ENCODE results near the gene KCNIP4. TPM values are rescaled to one million over a fixed set of nuclear protein-coding genes. Genes with fewer than 3 reads are reported as not detected.

KCNIP4 gene
- total RNA-seq, 1 donor from 2014 or later: 0.59 TPM

- Histone ChIP-seq H3K27ac (ENCODE audit: low read depth, low read length) (no peak overlapping the region), H3K79me2 (ENCODE audit: insufficient read depth, low read length) (no peaks in the 10 kb centered on the region), H3K9ac (ENCODE audit: low read length) (no peak overlapping the region), H3K4me2 (ENCODE audit: low read length) (no peak overlapping the region), H3K27me3 (ENCODE audit: insufficient read depth, low read length) (peaks cover 6% of the 10 kb centered on the region), H3K4me1 (ENCODE audit: insufficient read depth, low read length) (peaks cover 12% of the 10 kb centered on the region), H2AFZ (ENCODE audit: low read depth, low read length) (no peak overlapping the region), H3K4me3 (ENCODE audit: insufficient read depth, low read depth, low read length) (no peak overlapping the region), H3K9me3 (ENCODE audit: insufficient read depth, low read depth, low read length) (no peaks in the 10 kb centered on the region), H3K36me3 (ENCODE audit: insufficient read depth, low read length) (no peaks in the 10 kb centered on the region), H4K20me1 (ENCODE audit: insufficient read depth, low read length) (no peaks in the 10 kb centered on the region)
- peak overlapping the region; percentile 58 for H3K27ac Mint-ChIP-seq (ENCODE audit: unreplicated experiment)
- DNase-seq (ENCODE audit: low read depth) (no peak), FAIRE-seq (no peak)
- no peaks in the 10 kb centered on the region for H3K36me3 Mint-ChIP-seq (ENCODE audit: low read depth, unreplicated experiment)
- peaks cover 49% of the 10 kb centered on the region for H3K4me1 Mint-ChIP-seq (ENCODE audit: low read depth, unreplicated experiment)
- TF ChIP-seq EZH2 (IDR thresholded peaks at IDR 0.05; ENCODE audit: insufficient read depth, low read length) (no peak), CTCF (IDR thresholded peaks at IDR 0.05; ENCODE audit: insufficient read depth, low read depth, low read length) (no peak)
- H3K4me3 Mint-ChIP-seq (ENCODE audit: unreplicated experiment): no peak overlapping the region
- H3K27me3 Mint-ChIP-seq (ENCODE audit: low read depth, unreplicated experiment): no peaks in the 10 kb centered on the region
- H3K9me3 Mint-ChIP-seq (ENCODE audit: unreplicated experiment): peaks cover 6% of the 10 kb centered on the region
These were observed 493.7 kb downstream of the KCNIP4 start for GRCh38 chr4:21454831-21455230.

- Mint-ChIP-seq H3K4me3 (ENCODE audit: unreplicated experiment) (no peak overlapping the region), H3K27me3 (ENCODE audit: low read depth, unreplicated experiment) (no peaks in the 10 kb centered on the region), H3K9me3 (ENCODE audit: unreplicated experiment) (peaks cover 6% of the 10 kb centered on the region), H3K36me3 (ENCODE audit: low read depth, unreplicated experiment) (no peaks in the 10 kb centered on the region), H3K4me1 (ENCODE audit: low read depth, unreplicated experiment) (peaks cover 53% of the 10 kb centered on the region), H3K27ac (ENCODE audit: unreplicated experiment) (peak overlapping the region; percentile 95)
- Histone ChIP-seq H2AFZ (ENCODE audit: low read depth, low read length) (no peak overlapping the region), H3K9me3 (ENCODE audit: insufficient read depth, low read depth, low read length) (no peaks in the 10 kb centered on the region), H3K27ac (ENCODE audit: low read depth, low read length) (no peak overlapping the region), H3K9ac (ENCODE audit: low read length) (no peak overlapping the region), H3K36me3 (ENCODE audit: insufficient read depth, low read length) (no peaks in the 10 kb centered on the region), H4K20me1 (ENCODE audit: insufficient read depth, low read length) (no peaks in the 10 kb centered on the region), H3K27me3 (ENCODE audit: insufficient read depth, low read length) (peaks cover 6% of the 10 kb centered on the region), H3K4me2 (ENCODE audit: low read length) (no peak overlapping the region), H3K79me2 (ENCODE audit: insufficient read depth, low read length) (no peaks in the 10 kb centered on the region), H3K4me1 (ENCODE audit: insufficient read depth, low read length) (peaks cover 12% of the 10 kb centered on the region), H3K4me3 (ENCODE audit: insufficient read depth, low read depth, low read length) (no peak overlapping the region)
- DNase-seq (ENCODE audit: low read depth) (no peak), FAIRE-seq (no peak)
- TF ChIP-seq EZH2 (IDR thresholded peaks at IDR 0.05; ENCODE audit: insufficient read depth, low read length): no peak
- TF ChIP-seq CTCF (IDR thresholded peaks at IDR 0.05; ENCODE audit: insufficient read depth, low read depth, low read length): no peak
These were observed 494.4 kb downstream of the KCNIP4 start for GRCh38 chr4:21454201-21454600.

- H3K9ac ChIP-seq (ENCODE audit: low read length): no peak overlapping the region
- no peak overlapping the region for H3K4me3 ChIP-seq (ENCODE audit: insufficient read depth, low read depth, low read length)
- DNase-seq (ENCODE audit: low read depth): no peak
- no peak overlapping the region for H3K4me2 ChIP-seq (ENCODE audit: low read length)
- H4K20me1 ChIP-seq (ENCODE audit: insufficient read depth, low read length): no peaks in the 10 kb centered on the region
- Mint-ChIP-seq H3K36me3 (ENCODE audit: low read depth, unreplicated experiment) (no peaks in the 10 kb centered on the region), H3K27me3 (ENCODE audit: low read depth, unreplicated experiment) (no peaks in the 10 kb centered on the region), H3K4me3 (ENCODE audit: unreplicated experiment) (peak overlapping the region; percentile 4), H3K4me1 (ENCODE audit: low read depth, unreplicated experiment) (peaks cover 62% of the 10 kb centered on the region), H3K9me3 (ENCODE audit: unreplicated experiment) (peaks cover 6% of the 10 kb centered on the region), H3K27ac (ENCODE audit: unreplicated experiment) (peak overlapping the region; percentile 95)
- peaks cover 12% of the 10 kb centered on the region for H3K4me1 ChIP-seq (ENCODE audit: insufficient read depth, low read length)
- H3K27me3 ChIP-seq (ENCODE audit: insufficient read depth, low read length): peaks cover 11% of the 10 kb centered on the region
- no peaks in the 10 kb centered on the region for H3K9me3 ChIP-seq (ENCODE audit: insufficient read depth, low read depth, low read length)
- H2AFZ ChIP-seq (ENCODE audit: low read depth, low read length): no peak overlapping the region
- TF ChIP-seq EZH2 (IDR thresholded peaks at IDR 0.05; ENCODE audit: insufficient read depth, low read length) (no peak), CTCF (IDR thresholded peaks at IDR 0.05; ENCODE audit: insufficient read depth, low read depth, low read length) (no peak)
- no peaks in the 10 kb centered on the region for H3K79me2 ChIP-seq (ENCODE audit: insufficient read depth, low read length)
- no peak overlapping the region for H3K27ac ChIP-seq (ENCODE audit: low read depth, low read length)
- FAIRE-seq: no peak
- H3K36me3 ChIP-seq (ENCODE audit: insufficient read depth, low read length): no peaks in the 10 kb centered on the region
These were observed 495.6 kb downstream of the KCNIP4 start for GRCh38 chr4:21452931-21453330.
